GM19099 (cell line): ENCODE results near the gene SPTSSB.

Experiments used
- POLR2A ChIP-seq: IDR thresholded peaks from 3 replicates; pipeline ENCODE4 v1.6.1; 2011; ENCODE audit warnings: low read depth; ENCODE audit not compliant: insufficient read length; ENCODE audit errors: extremely low read depth

SPTSSB gene, protein sequence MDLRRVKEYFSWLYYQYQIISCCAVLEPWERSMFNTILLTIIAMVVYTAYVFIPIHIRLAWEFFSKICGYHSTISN

DNA sequence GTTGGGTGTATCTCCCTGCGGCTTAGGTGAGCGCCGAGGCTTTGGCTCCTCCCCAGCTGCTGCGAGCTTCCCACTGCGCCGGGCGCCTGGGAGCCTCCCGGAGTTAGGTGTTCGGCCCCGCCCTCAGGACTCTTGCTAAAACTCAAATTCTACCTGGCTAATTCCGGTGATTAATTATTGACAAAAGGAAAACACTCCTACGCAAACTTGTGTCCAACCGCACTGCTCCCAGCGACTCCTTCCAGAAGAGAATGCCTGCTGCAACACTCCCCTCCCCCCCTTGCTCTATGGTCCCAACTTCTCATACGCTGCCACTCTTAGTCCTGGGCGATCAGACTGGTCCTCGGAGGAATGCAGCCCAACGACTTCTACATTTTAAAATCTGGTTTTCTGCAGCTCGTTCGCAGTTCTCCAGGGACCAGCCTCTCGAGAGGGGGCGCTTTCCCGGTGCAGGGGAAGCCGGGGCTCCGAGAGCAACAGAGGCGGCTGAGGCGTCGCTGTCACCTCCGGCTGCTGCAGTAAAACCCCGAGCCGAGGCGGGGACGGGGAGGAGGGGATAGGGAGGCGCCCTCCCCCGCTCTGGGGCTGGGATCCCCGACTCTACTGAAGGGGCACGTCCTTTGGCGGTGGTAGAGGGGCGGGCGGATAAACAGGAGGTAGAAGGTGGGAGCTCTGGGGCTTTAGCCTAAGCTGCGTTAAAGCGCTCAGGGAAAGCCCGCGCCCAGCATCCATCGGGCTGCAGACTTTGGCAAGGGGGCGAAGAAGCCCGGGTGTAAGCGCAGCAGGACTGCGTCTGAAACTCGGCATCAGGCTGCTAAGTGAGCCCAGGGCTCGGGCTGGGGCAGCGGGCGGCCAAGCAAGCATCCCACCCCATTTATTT lies at the start of gene SPTSSB:
Gene SPTSSB (minus strand): TSS at position 77 of the 880 bp plus-strand sequence. CDS start 25,194 bp downstream, outside the sequence.
- TF ChIP-seq POLR2A = peak; percentile 19

DNA sequence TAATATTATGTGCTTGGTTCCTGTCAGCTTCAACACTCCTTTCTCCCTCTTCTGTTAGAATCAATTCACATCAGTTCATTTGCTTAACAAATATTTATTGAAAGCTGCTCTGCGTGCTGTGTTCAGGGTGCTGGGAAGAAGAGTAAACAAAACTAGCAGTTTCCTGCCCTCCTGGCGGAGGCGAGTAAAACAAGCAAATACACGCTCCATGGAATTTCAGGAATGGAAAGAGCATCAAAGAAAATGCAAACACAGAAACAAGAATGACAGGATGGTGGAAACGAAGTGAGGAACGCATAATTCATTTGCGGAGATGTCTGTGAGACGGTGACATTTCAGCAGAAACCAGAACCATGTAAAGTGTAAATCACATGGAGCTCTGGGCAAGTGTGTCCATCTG lies 49.4 kb upstream of the SPTSSB start:
- TF ChIP-seq POLR2A = no peak

DNA sequence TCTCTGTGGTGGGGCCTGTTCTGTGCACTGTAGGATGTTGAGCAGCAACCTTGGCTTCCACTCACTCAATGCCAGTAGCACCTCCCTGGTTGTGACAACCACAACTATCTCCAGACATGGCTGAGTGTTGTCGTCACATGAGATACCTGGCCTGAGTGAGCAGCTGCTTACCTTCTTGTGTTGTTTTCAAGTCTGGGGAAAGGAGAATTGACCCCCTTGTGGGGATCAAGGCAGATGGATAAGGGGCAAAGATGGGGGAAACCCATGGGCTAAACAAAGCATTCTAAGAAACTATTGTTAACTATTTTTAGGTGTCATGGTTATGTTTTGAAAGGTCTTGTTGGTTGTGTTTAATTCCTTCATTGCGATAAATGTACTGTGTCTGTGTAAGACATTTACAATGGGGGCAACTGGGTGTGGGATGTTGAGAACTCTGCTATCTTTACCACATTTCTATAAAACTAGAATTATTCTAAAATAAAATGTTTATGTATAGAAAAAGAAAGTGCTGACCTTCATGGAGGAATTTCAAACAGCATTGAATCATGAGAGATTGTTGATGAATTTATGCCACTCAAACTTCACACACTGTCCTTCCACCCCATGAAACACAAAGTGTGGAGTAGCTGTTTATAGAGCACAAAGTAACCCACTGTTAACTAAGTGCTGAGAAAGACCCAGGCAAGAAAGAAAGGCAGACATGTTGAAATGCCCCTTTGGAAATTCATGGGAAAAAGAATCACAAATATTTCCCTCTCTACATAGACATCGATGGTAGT lies 48.4 kb upstream of the SPTSSB start:
- no peak for TF ChIP-seq POLR2A

DNA sequence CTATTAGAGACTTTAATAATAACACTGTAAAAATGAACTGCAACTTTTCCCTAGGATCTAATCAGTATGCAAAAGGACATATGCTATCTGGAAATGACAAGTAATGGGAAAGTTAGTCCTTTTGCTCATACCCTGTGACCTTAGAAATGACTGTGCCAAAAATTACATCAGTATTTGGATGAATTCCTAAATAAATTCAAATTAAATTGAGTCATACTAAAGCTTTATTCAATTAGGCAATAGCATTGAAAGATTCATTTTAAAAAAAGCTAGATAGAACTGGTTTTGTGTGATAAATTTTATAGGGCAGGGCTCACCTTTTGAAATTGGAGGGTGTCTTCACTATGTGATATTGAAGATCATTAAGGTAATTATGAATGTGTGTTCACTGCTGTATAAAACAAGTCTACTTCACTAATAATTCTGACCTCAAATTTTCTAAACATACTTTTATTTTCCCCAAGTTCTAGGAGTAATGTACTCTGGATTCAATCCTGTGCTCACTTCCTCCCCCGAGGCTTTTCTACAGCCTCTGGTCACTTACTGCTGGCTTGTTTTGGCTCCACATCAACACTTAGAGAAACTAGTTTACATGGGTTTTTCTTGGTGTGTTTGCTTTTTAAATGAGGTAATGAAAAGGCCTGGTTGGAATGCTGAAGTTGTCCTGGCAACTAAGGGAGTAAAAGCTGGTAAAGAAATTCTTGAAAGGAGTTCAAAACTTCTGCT lies 44.4 kb upstream of the SPTSSB start:
- TF ChIP-seq POLR2A = no peak

DNA sequence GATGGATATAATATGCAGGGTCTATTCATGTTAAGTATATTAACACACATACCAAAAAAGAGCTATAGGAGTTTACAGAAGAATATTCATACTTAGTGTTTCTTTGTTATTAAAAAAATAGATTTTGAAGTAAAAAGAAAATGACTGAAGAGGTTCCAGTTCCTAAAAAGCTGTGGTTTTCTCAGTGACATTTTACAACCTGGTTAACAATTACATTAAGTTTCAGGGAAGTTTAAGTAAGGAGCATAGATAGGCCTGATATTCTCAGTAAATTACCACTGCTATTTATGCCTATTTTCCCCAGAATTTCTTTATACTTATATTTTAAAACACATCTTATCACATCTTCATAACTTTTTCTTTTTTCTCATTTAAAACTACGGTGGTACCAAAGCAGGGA lies 43.6 kb upstream of the SPTSSB start:
- TF ChIP-seq POLR2A = no peak

DNA sequence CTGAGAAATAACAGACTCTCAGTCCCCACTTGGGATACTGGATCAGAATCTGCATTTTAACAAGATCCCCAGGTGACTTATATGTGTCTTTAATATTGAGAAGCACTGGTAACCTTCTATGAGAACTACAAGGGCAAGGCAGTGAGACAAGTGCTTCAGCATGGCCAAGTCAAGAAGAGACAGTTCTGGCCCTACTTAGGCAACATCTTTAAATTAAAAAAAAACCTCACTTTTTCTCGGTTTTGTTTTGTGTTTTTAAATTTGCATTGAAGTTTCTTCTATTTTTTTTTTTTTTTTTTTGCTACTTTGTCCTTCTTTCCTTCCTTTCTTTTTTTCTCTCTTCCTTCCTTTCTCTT lies 42.5 kb upstream of the SPTSSB start:
- no peak for TF ChIP-seq POLR2A

DNA sequence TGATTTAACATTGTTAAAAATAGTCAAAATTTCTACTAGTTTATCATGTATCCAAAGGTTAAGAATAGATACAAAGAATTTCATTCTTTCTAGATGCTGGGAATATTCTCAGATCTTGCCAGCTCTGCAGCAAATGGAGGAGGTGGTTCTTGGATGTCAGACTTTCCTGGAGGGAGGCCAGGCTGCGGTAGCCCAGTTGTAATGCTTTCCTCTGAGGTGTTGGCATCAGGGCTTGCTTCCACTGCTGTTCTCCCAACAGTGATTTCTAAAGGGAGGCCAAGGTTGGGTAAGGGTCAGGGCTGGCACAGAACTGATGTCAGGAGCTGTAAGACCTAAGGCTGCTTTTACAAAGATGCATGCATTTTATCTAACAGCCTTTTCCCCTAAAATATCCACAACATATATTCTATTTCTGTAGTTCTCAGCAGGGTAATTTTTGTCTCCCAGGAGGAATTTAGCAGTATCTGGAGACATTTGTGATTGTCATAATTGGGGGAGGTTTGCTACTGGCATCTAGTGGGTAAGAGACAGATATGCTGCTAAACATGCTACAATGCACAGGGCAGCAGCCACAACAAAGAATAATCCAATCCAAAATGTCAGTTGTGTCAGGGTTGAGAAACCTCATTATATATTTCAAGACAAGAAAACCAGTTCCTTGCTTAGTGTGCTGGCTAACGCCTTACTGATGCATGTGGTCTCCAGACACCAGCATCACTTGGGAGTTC lies 42.0 kb upstream of the SPTSSB start:
- TF ChIP-seq POLR2A = no peak

DNA sequence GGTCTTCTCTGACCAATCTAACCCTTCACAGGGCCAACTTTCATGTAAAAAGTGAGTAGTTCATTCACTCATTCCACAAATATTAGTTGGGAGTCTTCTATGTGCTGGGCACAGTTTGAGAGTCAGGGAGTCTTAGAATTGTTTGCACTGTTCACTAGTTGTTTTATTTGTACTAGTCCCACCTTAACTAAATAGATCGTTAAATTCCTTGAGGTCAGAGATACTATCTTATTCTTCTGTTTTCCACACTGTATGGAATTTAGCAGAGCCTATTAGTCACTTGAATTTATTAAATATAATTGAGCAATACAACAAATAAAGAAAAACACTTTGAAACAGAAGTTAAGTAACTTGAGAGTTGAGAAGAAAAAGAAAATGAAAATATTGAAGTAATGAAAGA lies 40.8 kb upstream of the SPTSSB start:
- no peak for TF ChIP-seq POLR2A

DNA sequence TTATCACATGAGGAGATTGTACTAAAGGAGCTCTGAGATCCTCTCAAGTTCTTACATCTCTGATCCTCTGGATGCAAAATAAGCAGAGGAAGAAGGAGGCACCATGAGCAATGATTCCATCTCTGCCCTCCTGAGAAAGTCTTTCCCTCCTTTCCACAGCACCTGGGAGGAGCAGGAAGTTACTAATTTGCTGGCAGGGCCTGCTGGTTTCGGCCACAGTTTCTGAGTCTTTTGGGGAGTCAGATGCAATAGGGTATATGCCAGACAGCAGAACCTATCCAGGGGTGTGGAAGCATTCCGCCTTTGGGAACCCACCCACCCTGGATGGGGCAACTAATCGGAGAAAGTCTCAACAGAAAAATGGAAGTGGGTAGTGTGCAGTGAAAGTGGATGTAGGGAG lies 38.5 kb upstream of the SPTSSB start:
- no peak for TF ChIP-seq POLR2A

DNA sequence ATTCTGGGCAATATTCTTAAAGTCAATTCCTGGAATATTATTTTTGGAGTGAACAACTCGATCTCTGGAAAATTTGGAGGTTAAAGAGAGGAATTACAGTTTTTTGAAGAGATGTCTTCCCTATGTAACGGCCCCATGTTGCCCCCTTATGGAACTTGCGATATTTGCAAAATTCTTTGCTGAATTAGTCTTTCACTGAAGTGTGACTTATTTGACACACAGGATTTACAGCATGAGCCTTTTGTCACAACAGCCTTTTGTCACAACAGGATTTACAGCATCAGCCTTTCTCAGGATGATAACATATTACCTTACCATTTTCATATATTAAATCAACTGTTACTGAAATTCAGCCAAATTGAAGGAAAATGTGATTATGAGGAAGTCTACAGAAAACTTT lies 37.8 kb upstream of the SPTSSB start:
- TF ChIP-seq POLR2A = no peak

DNA sequence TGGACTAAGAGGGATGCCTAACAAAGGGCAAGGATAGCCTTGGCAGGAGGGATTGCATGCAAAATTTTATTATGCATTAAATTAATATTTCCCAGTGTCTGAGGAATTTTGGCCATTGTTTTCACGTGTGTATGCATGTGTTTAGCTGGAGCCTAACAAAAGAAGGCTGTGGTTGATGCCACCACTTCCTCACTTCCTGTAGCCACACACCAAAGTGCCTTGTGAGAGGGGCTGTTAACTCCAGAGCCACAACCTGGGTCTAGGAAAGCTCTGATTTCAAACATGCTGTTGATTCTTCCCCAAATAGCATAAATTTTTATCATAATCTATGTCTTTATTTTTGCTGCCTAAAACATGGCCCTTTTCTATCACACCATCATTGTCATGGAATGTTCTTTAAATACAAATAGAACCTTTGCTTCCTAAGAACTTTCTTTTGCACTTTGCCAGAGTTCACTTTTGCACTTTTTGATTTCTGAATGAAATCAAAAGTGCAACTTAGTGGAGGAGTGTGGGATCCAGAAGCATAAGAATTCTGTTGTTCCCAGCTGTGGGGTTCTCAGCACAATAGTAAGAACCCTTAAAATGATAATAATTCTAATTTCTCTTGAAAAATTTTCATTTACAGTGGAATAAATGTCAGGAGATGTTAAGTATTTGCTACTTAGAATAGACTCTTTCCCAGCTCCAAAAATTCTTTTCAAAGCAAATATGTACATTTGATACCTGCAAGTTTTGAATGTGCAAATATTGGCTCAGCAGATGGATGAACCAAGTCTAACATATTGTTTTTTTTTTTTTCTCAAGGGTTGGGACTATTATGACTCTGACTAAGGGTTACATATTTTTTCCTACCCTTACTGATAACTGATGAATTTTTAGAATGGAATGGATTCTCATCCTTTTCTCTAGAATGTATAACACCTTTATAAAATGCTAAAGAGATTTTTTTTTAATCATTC lies 35.6 kb upstream of the SPTSSB start:
- TF ChIP-seq POLR2A = no peak

DNA sequence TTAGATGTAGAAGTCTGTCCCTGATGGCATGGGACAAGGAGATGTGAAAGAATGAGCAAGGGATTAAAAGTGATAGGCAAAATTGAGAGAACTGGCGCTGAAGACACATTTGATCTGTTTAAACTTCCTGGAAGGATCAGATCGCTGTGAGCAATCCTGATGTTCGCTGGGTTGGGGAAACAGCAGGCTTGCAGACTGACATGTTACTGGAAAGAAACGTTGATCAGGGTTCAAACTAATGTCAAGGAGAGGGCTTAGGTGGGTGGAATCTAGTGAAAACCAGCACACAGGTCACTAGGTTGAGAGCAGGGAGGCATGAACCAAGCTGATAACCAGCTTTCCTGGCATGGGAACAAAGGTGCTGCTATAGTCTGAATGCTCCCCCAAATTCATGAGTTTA lies 34.5 kb upstream of the SPTSSB start:
- TF ChIP-seq POLR2A = no peak

DNA sequence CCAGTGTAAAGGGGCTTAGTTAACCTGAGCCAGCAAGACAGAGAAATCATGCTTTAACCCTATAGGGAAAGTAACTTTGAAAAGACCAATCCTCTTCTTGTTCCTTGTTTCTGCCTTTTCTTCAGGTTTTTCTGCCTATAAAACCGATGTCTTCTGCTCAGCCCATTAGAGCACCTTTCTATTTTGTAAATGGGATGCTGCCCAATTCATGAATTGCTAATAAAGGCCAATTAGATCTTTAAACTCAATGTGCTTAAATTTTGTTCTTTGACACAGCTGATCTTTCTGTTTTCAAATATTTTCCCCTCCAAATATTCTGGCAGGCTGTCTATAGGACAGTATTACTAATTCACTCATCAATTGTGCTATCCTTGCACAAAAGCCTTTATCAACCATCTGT lies 33.8 kb upstream of the SPTSSB start:
- TF ChIP-seq POLR2A = no peak

DNA sequence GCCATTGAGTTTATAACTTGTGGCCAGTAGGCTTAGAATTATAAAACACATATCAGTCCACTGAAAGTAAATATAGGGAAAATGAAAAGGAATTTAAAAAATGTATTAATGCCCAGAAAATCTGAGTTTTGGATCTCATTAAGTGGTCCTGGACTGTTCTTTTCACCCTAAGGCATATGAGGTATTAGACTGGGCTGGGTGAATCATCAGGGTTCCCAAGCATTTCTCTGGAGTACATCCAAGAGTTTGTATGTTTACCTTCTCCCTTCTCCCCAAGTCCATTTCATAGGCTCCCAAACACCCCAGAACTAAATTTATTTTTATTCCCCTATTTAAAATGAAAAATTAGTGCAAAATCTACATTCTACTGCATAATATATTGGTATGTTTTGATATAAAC lies 31.9 kb upstream of the SPTSSB start:
- TF ChIP-seq POLR2A = no peak

DNA sequence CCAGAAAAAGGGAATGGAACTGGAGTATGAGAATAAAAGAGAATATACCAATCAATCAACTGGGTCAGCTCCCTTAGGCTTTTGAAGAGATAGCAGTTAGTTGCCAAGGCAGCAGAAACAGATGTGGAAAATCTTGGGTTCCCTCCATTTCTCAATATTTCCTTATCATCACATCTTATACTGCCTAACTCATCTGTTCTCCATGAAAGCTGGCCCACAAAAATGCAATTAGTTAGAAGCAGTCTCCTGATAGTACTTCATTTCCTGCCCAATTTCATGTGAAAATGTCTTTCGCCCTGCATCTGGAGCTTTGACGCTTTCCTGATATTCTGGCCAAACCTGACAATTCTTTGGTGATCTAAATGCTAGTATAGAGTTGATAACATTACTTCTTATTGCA lies 30.1 kb upstream of the SPTSSB start:
- TF ChIP-seq POLR2A = no peak
